GM21723 (cell line): ENCODE results near the gene PEX10.

ENCODE experiments used
- ATAC-seq: cut with Tn5 transposase; IDR thresholded peaks from one replicate; pipeline ENCODE4 v1.9.1; 2021; ENCODE audit warnings: mild to moderate bottlenecking, moderate library complexity; ENCODE audit not compliant: unreplicated experiment

Gene PEX10

GRCh38 chr1:2405588-2406295 is 6.6 kb downstream of the PEX10 start:
- no peak for ATAC-seq

- ATAC-seq = no peak
These were observed 7.4 kb downstream of the PEX10 start for GRCh38 chr1:2404890-2405511.

- ATAC-seq = no peak
These were observed 8.0 kb downstream of the PEX10 start for GRCh38 chr1:2404142-2404889.

- no peak for ATAC-seq
These were observed 9.1 kb downstream of the PEX10 start for GRCh38 chr1:2403273-2403672.

- ATAC-seq = no peak
These were observed 9.9 kb downstream of the PEX10 start for GRCh38 chr1:2402420-2402819.

GRCh38 chr1:2400950-2401649 is 11.3 kb downstream of the PEX10 start:
- ATAC-seq = no peak

GRCh38 chr1:2400576-2400909 is 11.8 kb downstream of the PEX10 start:
- no peak for ATAC-seq

GRCh38 chr1:2399890-2400575 is 12.3 kb downstream of the PEX10 start:
- no peak for ATAC-seq

GRCh38 chr1:2398871-2399270 is 13.5 kb downstream of the PEX10 start:
- no peak for ATAC-seq

GRCh38 chr1:2397007-2397679 is 15.2 kb downstream of the PEX10 start:
- ATAC-seq = no peak

- no peak for ATAC-seq
These were observed 15.9 kb downstream of the PEX10 start for GRCh38 chr1:2396476-2396875.

GRCh38 chr1:2396059-2396458 is 16.3 kb downstream of the PEX10 start:
- no peak for ATAC-seq

- no peak for ATAC-seq
These were observed 17.1 kb downstream of the PEX10 start for GRCh38 chr1:2395245-2395644.

- ATAC-seq = no peak
These were observed 17.6 kb downstream of the PEX10 start for GRCh38 chr1:2394761-2395160.

- no peak for ATAC-seq
These were observed 18.1 kb downstream of the PEX10 start for GRCh38 chr1:2394220-2394619.

GRCh38 chr1:2393471-2393877 is 18.9 kb downstream of the PEX10 start:
- ATAC-seq = no peak

GRCh38 chr1:2392686-2393085 is 19.7 kb downstream of the PEX10 start:
- no peak for ATAC-seq

GRCh38 chr1:2391931-2392509 is 20.3 kb downstream of the PEX10 start:
- ATAC-seq = peak; percentile 11

- peak; percentile 89 for ATAC-seq
These were observed 21.1 kb downstream of the PEX10 start, which contains the start of the genes MORN1 and RER1 for GRCh38 chr1:2391041-2391930. Gene MORN1 (minus strand): TSS chr1:2391554. CDS start chr1:2391533, 21 bp downstream. Gene RER1 (plus strand): TSS chr1:2391841. CDS start chr1:2395791, 3,950 bp downstream.
